ENCODE measurements around the gene PIKFYVE. TPM values are rescaled to one million over a fixed set of nuclear protein-coding genes. Genes with fewer than 3 reads are reported as not detected.

PIKFYVE gene
- polyA plus RNA-seq, 3 donors = 24.3 to 27.2 (median 25.6) TPM

- DNase-seq (ENCODE audit: low read depth in 3 of 3, low spot score in 2 of 3) = peak in 1 of 3 donors; percentile 13
Measured at GRCh38 chr2:208406474-208407451, 140.7 kb downstream of the PIKFYVE start, which contains the start of gene PTH2R. PTH2R (plus strand) TSS chr2:208406792; CDS start chr2:208407044, 252 bp downstream.

DNA sequence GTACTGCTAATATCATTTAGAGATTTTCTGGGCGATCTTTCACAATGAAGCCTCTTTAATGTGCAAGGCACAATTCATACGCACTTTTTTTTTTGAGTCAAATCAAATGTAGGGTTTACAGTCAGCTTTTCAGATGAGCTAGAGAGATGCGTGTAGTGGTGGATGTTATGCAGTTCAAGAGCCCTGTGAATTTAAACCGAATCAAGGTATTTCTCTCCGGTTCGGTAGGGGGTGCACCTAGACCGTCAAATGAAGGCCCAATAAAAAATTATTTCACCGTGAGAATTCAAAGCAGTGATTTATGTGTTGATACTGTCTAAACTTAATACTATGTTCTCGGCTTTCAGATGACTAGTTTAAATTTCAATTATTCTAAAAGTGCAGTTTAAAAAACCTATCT is 141.6 kb downstream of the PIKFYVE start:
- peak in 1 of 3 donors; percentile 13 for DNase-seq (ENCODE audit: low read depth in 3 of 3, low spot score in 2 of 3)

Other genes with a start within 250 kb of the PIKFYVE start
- gene PLEKHM3, start 240.7 kb upstream of the PIKFYVE start, polyA plus RNA-seq (ENCODE audit: insufficient read length in 3 of 3) = 10 to 100 TPM; 12.7 to 16.1 (median 13.4) TPM
- gene CRYGD, start 141.7 kb upstream of the PIKFYVE start, polyA plus RNA-seq (ENCODE audit: insufficient read length in 3 of 3) = under 1 TPM in 1 of 3 donors, not detected in 2; 0.21 TPM
- gene CRYGC, start 136.4 kb upstream of the PIKFYVE start, polyA plus RNA-seq (ENCODE audit: insufficient read length in 3 of 3) = not detected
- not detected for gene CRYGB, start 120.1 kb upstream of the PIKFYVE start, polyA plus RNA-seq (ENCODE audit: insufficient read length in 3 of 3)
- not detected for gene CRYGA, start 102.7 kb upstream of the PIKFYVE start, polyA plus RNA-seq (ENCODE audit: insufficient read length in 3 of 3)
- under 1 TPM; 0.21 to 0.85 (median 0.44) TPM for gene C2orf80, start 76.2 kb upstream of the PIKFYVE start, polyA plus RNA-seq (ENCODE audit: insufficient read length in 3 of 3)
- 100 to 1,000 TPM in 2 of 3 donors, 10 to 100 TPM in 1; 98.5 to 114 (median 101) TPM for gene IDH1, start 11.2 kb upstream of the PIKFYVE start, polyA plus RNA-seq (ENCODE audit: insufficient read length in 3 of 3)
- 10 to 100 TPM; 36.6 to 43.1 (median 40.2) TPM for gene PTH2R, start 140.5 kb downstream of the PIKFYVE start, polyA plus RNA-seq (ENCODE audit: insufficient read length in 3 of 3)

Measured in right renal cortex interstitium (tissue), 3 donors.